HG02678 (cell line): ENCODE data around the gene HOMER2.
"Not testable (repeated sequence)": the region's sequence is repeated elsewhere in the genome, so short reads cannot be mapped to it uniquely, and the experiment has no call there.

Experiments
- ATAC-seq: cut with Tn5 transposase; IDR thresholded peaks from one replicate; pipeline ENCODE4 v1.9.1; 2021; ENCODE audit warnings: mild to moderate bottlenecking, moderate library complexity; ENCODE audit not compliant: unreplicated experiment

The HOMER2 gene

DNA sequence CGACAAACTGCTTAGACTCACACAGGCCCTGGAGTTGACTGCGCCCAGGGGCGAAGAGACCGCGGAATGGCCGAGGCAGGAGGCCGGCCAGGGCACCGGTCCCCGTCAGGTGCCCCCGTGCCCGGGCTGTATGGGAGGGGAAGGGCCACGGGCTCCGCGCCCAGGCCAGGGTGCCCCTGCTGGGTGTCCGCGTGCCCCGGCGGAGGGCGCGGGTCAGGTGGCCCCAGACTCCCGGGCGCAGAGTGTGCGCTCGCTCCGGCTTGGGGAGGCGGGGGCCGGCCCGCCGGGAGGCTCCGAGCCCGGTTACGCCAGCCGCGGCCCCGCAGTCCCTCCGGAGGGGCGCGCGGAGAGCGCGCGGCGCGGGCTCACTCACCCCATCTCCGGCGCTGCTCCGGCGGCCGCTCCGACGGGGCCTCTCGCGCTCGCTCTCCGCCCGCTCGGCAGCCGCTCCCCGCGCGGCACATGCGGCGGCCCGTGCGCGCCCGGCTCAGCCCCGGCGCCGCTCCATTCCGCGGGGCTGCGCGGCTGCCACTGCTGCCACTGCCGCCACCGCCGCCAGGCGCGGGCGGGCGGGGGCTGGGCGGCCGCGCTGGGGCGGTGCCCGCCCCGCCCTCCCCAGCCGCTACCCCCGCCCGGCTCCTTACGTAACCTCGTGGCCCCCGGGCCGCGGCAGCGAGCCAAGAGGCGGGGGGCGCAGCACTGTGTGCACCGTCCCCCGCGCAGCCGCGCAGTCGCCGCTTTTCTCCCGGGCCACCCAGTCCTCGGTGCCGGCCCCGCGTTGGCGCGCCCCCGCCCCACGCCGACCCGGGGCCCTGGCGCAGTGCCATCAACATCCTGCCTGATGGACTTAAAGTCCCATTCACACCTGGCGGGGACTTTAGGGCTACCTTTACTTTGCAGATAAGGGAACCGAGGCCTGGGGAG, at the start of gene HOMER2:
HOMER2 (minus strand) TSS at position 563 of the 924 bp plus-strand sequence; CDS start at position 378, 185 bp downstream.
- no peak for ATAC-seq

DNA sequence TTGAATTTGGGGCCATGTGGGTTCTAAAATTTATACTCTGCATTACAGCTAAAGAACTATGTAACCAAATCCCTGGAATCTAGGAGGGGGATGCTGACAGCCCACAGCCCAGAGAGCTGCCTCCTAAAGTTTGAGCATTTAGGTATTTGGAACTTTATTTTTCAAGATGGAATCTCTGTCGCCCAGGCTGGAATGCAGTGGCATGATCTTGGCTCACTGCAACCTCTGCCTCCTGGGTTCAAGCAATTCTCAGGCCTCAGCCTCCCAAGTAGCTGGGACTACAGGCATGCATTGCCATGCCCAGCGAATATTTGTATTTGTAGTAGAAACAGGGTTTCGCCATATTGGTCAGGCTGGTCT, 48.1 kb upstream of the HOMER2 start:
- not testable (repeated sequence) for ATAC-seq

DNA sequence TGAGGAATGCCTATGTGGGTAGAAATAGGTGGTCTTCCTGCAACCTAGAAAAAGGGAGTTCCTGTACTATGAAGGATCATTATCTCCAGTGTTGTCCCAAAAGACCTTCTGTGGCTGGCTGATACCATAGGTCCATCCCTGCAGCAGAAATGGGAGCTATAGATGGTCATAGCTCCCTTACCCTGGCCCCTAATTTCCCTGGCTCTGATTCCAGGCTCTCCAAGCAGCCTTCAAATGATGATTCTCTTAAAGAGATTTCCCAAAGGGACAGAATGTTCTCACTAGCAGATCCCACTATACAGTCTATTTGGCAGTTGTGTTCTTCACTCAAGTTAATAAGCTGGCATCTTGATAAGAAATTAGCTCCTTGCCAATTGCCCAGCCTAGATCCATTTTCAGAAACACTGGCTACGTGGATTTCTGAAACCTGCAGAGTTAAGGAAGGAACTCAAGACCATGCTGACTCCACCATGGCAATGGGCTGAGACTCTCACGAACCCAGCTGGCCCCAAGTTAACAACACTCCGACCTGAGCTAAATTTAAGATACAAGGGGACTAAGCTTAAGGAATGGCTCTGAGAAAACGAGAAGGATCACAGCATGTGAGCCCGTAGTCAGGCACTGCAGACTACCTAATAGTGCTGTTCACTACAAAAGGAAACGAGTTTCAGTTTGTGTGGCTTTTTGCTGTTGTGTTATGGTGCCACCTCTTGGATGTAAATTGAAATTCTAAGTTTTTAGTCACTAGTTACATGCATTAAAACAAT, 47.6 kb upstream of the HOMER2 start:
- peak; percentile 67 for ATAC-seq

DNA sequence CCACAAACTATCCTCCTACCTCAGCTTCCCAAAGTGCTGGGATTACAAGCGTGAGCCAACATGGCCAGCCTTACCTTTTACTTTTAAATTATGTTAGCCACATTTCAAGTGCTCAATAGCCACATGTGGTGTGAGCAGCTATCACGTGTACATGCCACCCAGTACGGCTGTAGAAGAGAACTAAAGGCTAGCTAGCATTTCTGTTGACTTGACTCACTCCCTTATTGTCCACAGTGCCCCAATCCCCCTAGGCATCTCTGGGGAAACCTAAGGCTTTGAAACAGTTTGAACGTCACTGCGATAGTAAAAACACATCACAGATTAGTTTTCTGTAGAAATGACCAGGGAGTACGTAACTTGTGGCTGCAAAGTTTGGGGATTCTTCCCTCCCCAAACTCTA, 46.9 kb upstream of the HOMER2 start:
- no peak for ATAC-seq

DNA sequence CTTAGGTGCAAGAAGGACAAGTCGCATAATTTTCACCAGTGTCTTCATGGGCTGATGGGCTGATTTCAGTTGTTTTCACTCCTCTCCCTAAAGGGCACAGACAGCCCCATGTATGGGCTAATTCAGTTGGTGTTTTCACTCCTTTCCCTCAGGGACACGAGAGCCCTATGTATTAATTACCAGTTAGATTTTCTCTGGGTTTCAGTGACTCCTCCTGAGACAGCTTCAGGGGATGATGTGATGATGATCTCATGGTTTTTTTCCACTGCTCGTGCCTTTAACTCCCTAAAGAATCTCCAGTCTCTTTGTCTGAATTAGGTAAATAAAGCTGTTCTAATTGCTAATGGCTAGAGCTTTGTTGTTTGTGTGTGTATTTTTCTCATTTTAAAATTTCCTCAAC, 43.4 kb upstream of the HOMER2 start:
- no peak for ATAC-seq

DNA sequence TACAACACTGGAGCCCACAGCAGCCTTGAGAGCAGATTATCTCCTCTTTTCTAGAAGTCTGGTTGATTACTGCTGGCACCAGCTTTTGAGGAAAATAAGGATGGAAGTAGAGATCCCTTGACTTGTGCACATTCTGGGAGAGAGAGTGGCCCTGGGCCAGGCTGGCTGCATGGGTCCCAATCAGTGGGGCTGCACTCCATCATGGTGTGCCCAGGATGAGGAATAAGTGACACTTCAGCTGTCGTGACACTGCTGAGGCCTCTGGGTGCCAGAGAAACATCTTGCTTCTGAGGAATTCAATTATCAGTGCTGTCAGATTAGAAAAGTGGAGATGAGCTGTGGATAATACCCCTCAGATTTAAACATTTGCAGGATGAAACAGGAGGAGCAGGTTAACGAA, 42.6 kb upstream of the HOMER2 start:
- ATAC-seq: no peak

DNA sequence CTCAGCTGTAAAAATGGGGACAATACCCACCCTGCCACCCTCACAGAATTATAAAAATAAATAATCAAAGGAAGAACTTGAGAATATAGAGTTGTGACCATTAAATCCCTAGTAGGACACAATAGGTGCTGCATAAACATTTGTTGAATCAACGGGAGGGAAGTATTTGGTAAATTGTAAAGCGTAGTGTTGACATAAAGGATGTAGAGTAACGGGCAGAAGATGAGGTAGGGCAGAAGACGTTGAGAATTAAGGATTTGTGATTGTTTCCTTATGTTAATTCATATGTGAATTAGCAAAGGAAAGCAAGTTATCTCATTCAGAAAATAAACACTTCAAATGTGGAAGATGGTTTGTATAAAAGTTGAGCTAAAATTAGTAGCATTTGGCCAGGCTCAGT, 40.6 kb upstream of the HOMER2 start:
- no peak for ATAC-seq

DNA sequence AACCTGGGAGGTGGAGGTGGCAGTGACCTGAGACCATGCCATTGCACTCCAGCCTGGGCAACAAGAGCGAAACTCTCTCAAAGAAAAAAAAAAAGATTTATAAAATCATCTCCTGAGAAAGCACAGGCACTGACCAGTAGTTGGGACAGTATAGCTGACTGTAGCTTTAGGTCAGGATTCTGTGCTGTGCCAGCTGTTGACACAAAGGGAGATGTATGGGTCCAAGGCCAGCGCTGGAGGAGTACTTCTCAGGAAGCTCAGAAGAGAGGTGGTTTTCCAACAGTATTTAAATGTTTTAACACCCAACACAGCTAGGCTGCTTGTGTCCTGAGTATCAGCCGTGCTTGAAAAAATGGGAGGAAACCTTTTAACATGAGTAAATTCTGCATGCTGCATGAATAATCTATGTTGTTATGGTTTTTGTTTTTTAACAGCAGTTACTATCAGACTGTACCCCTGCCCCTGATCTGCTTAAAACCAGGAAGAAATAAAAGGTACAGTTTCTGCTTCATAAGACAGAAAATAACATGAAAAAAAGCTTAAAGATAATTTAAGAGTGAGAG, 40.0 kb upstream of the HOMER2 start:
- no peak for ATAC-seq

DNA sequence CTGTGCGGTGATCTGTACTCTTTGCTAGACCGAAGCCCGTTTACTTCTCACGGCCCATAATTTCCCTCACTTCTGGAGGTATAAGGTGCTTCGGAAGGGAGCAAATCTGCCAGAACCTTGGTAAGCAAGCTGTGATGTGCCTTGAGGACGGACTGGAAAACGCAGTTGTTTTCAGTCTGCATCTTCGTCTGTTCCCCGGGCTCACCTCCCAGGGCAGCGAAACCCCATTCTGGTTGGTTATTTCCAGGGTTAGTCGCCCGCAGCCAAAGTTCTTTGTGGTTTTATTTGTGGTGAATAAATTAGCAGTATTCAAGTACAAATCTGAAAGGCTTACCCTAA, 33.9 kb upstream of the HOMER2 start:
- ATAC-seq: no peak

DNA sequence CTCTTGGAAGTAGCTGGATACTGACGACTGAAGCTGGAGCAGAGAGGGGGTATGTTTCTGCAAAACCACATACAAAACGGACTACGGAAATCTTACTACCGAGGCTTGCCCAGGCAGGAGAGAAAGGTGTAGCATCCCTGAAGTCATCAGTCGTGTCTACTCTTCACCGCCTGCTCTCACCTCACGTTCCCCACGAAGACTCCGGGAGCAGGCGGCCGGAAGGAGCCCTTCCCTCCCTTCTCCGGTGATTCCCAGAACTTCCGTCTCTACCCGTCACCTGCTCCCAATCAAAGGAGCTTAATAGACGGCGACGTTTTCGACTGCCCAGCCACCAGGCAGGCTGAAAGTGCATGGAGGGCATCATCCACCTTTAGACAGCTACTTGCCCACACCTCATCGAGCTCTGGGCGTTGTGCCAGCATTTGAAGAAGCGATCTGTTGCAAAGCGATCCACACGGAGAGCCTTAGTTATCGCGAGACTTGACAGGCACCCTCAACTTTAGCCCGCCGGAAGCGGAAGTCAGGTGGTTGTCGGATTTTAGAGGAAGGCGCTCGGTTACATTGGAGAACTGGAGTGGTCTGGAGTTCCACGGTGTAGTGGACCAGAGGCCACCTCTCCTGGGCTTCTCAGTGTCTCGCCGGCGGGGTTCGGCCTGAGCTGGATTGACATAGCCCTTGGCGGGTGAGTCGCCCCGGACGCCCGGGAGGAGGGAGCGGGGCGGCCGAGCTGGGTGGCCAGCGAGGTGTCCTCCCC, 33.3 kb upstream of the HOMER2 start, which contains the start of gene RAMAC:
RAMAC (plus strand) TSS at position 523 of the 754 bp plus-strand sequence. CDS start 2,809 bp downstream, outside the sequence.
- ATAC-seq: peak; percentile 98

DNA sequence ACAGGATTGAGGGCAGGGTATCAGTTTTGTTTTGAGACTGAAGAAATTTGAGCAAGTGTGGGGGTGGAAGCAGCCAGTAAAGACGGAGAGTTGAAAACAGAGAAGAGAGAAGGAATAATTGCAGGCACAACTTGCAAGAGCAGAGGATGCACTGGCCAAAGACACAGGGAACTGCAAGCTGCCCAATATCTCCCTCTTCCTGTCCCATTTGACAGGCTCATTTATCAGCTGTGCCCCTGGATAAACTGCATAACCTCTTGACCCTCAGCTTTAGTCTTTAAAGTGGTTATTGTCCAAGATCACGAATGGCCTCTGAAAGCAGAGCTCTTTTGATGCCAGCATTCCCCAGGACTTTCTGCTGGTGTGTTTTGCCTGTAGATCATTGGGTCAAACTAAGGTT, 28.5 kb upstream of the HOMER2 start:
- no peak for ATAC-seq

DNA sequence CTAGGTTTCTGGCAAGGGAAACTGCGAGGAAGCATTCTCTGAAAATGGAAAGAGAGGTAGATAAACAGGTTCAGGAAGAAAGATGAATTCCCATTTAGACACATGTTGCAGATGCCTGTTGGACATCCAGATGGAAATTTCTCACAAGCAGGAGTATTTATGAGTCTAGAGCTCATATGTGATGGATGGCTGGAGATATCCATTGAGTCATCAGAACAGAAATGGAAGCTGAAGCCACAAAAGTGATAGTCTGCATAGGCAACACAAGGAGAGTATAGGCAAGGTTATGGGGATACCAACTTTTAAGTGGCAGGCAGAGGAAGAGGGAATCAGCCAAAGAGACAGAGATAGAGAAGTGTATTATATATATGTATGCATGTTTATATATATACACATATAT, 27.2 kb upstream of the HOMER2 start:
- no peak for ATAC-seq

DNA sequence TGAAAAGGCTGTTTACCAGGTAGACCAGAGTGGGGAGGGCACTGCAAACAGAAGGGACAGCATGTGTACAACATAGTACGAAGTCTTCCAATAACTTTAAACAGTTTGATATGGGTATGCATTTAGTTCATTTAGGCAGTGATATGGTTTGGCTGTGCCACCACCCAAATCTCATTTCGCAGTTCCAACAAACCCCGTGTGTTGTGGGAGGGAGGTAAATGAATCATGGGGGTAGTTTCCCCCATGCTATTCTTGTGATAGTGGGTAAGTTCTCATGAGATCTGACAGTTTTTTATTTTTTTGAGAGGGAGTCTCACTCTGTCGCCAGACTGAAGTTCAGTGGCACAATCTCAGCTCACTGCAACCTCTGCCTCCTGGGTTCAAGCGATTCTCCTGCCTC, 25.9 kb upstream of the HOMER2 start:
- ATAC-seq: no peak

DNA sequence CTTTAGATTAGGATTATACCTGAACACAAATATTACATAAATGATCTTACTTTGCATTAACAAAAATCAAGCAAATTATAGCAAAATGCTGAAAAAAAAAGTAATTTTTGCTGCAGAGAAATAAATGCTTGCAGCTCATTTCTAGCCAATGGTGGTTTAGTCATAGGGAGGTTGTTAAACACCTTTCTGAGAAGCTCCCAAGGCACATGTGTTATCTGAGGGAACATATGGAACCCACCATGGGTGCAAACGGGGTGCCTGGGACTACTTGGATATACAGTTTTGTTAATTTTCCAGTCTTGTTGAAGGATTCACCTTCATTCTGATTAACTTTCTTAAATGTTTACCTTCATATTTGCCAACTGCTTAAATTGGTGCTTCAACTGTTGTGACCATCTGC, 24.6 kb upstream of the HOMER2 start:
- no peak for ATAC-seq

DNA sequence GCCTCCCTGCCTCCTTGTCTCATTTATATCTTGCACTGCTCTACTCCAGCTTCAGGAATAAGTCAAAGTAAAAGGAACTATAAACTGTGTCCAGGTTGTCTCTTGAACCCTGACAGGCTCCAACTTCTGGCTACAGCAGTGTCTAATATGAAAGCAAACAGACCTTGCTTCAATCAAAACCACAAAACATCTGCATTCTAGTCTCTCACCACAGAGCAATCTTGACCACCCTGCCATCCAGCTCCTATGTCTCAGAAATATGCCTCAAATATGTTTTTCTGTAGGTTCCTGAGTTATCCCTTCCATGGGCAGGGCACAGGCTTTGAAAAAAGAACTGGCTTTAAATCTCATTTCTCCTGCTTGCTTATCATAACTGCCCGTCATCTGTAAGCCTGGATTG, 20.5 kb upstream of the HOMER2 start:
- no peak for ATAC-seq

DNA sequence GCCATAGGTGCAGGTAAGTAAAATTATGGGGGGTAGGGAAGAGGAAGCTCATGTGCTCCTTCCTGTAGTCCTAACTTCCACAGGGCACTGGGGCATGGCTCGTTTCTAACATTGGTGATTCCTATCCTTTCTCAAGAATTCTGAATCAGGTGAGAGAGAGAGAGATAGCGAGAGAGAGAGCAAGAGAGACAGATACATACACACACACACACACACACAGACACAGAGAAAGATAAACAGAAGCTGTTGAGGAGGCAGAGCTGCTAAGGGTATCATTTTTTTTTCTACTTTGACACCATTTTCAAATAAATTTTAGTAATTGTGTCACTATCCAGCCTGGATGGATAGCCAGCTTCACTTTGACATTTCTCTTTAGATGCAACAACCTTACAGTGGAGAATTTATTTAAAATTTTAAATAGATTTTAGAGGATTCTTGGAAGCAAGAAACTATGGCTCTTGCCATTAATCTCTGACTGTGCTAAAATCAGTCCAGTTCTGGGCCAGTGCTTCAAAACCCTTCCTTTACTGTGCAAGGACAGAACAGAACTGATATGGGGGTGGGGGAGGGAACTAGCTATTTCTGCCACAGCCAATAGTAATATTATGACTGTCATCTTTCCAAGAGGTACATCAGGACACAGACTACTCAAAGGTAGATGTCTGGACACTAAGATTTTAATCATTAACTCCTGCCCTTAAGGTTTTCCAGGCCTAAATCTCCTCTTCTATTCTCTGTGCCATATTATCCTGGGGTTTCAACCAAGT, 18.9 kb upstream of the HOMER2 start:
- ATAC-seq: no peak

DNA sequence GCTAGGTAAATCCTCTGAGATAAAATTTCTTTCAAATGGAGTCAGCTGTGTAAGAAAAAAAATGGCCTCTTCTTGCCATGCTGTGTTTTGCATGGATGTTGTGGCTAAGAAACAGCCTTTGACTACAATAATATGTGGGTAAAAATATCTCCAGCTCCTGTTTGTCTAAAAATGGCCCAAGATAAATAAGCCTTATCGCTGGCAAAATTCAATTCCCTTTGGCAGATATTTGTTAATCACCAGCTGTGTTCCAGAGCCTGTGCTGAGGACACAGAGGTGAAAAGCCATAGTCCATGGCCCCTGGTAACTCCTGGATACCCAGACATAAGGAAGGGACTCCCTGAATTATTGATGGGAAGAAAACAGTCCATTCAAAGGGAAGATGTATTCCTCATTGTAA, 18.2 kb upstream of the HOMER2 start:
- no peak for ATAC-seq

DNA sequence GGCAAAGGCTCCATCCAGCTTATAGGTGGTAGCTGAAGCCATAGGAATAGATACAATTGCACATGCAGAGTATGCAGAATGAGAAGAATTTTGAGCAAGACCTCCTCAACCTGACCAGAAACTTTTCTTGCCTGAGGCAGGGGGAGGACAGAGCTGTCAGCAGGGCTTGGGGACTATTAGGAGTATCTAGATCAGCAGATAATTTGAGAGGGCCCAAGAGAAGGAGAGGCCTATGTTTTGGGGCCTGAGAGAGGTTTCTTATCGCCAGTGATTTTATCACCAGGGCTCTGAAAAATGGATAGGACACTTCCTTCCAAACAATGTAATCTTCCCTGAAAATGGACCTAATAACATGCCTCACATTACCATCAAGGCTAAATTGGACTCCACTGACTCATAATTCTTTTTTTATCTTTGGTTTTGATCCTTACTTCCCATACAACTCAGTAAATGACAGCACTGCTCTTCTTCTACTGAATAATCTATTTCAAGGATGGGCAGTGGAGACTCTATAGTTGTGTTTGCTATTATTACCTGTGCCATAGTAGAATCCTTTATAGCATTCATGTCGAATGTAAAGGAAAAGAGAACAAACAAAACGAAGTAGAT, 17.7 kb upstream of the HOMER2 start:
- no peak for ATAC-seq

DNA sequence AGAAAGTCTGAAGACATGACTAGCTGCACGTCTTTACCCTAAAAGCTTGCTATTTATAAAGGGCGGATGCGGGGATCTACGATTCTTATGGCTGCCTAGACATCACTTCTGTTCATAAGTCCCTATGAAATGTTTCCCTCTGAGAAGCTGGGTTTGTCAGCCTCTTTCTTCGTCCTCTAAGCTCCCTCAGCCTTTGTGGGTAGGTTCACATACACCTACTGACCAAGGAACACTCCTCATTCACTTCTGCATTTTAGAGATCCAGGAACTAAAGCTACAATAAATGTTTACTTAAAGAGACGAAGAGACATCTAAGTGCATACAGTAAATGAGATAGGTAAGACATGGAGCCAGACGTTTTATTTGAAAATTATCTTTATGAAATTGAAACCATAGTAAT, 16.8 kb upstream of the HOMER2 start:
- no peak for ATAC-seq

DNA sequence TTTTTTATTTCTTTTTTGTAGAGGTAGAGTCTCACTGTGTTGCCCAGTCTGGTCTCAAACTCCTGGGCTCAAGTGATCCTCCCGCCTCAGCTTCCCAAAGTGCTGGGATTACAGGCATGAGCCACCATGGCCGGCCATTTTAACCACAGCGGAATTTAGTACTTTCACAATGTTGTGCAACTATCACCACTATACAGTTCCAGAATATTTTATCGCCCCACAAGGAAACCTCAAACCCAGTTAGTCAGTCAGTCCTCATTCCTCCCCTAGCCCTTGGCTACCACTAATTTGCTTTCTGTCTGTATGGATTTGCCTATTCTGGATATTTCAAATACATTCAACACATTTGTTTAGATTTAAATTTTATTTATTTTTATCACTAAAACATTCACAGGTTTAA, 15.5 kb upstream of the HOMER2 start:
- ATAC-seq: no peak
